ENCODE measurements around the gene CHMP1A. TPM values are rescaled to one million over a fixed set of nuclear protein-coding genes. Genes with fewer than 3 reads are reported as not detected.
"Not testable (repeated sequence)": the region's sequence is repeated elsewhere in the genome, so short reads cannot be mapped to it uniquely, and the experiment has no call there.

The CHMP1A gene
- total RNA-seq, 2 donors from 2014 or later: 75.8 to 128 TPM

DNA sequence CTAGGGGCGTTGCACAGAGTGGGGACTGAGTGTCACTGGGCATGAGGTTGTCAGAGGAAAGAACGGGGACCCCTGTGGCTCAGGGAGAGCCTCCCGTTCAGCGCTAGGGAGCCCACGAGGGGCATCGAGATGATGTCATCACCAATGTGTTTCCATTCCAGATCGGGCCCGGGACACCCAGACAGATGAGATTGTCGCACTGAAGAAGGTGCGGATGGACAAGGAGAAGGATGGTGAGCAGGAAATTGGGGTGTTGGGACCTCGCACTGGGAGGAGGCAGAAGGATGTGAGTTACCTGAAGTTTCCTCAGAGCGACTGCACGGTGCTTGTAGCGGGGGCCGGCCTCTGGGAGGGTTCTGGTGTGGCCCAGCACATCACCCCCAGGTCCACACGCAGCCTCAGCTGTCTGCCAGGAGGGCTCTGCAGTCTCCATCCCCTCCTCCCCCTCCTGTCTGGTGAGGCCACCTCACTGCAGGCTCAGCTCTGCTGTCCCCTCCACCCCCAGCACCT, 32.9 kb upstream of the CHMP1A start:
- no peak overlapping the region for H3K4me3 ChIP-seq
- H3K36me3 ChIP-seq: peaks cover 0 to 5% of the 10 kb centered on the region in 2 donors

GRCh38 chr16:89689621-89690020, 32.1 kb upstream of the CHMP1A start:
- H3K27me3 ChIP-seq (replicated peaks; ENCODE audit: insufficient read depth); H3K27ac ChIP-seq; H3K9me3 ChIP-seq; H3K36me3 ChIP-seq; DNase-seq (ENCODE audit: low spot score); H3K4me3 ChIP-seq; H3K4me1 ChIP-seq (replicated peaks); intact Hi-C loops (cut with DNase I): not testable (repeated sequence)
- WGBS: 98% methylated on average over 4 of the region's 4 CpGs

More for the DNA sequence above, 32.9 kb upstream of the CHMP1A start:
- H3K27ac ChIP-seq: no peak overlapping the region
- DNase-seq (ENCODE audit: low spot score): no peak
- intact Hi-C loops (cut with DNase I): no loop called here
- 90% methylated on average over 16 of the region's 16 CpGs for WGBS
- TF ChIP-seq POLR2A (IDR thresholded peaks at IDR 0.05) (no peak), POLR2AphosphoS5 (IDR thresholded peaks at IDR 0.05) (no peak)
- TF ChIP-seq, protein P1, sequence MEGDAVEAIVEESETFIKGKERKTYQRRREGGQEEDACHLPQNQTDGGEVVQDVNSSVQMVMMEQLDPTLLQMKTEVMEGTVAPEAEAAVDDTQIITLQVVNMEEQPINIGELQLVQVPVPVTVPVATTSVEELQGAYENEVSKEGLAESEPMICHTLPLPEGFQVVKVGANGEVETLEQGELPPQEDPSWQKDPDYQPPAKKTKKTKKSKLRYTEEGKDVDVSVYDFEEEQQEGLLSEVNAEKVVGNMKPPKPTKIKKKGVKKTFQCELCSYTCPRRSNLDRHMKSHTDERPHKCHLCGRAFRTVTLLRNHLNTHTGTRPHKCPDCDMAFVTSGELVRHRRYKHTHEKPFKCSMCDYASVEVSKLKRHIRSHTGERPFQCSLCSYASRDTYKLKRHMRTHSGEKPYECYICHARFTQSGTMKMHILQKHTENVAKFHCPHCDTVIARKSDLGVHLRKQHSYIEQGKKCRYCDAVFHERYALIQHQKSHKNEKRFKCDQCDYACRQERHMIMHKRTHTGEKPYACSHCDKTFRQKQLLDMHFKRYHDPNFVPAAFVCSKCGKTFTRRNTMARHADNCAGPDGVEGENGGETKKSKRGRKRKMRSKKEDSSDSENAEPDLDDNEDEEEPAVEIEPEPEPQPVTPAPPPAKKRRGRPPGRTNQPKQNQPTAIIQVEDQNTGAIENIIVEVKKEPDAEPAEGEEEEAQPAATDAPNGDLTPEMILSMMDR (IDR thresholded peaks at IDR 0.05): no peak
- H3K4me1 ChIP-seq (replicated peaks): no peaks in the 10 kb centered on the region
- no peaks in the 10 kb centered on the region for H3K9me3 ChIP-seq
- no peaks in the 10 kb centered on the region for H3K27me3 ChIP-seq (replicated peaks; ENCODE audit: insufficient read depth)

- TF ChIP-seq, protein P1 (IDR thresholded peaks at IDR 0.05): no peak
- TF ChIP-seq POLR2AphosphoS5 (IDR thresholded peaks at IDR 0.05): no peak
- TF ChIP-seq POLR2A (IDR thresholded peaks at IDR 0.05): no peak
- peaks cover 0 to 5% of the 10 kb centered on the region in 2 donors for H3K36me3 ChIP-seq
- DNase-seq (ENCODE audit: low spot score): no peak
- H3K27ac ChIP-seq: no peak overlapping the region
- intact Hi-C loops (cut with DNase I): no loop called here
- no peaks in the 10 kb centered on the region for H3K27me3 ChIP-seq (replicated peaks; ENCODE audit: insufficient read depth)
- H3K4me1 ChIP-seq (replicated peaks): no peaks in the 10 kb centered on the region
- H3K9me3 ChIP-seq: no peaks in the 10 kb centered on the region
- H3K4me3 ChIP-seq: no peak overlapping the region
- WGBS: 90% methylated on average over 13 of the region's 13 CpGs
These were observed 31.6 kb upstream of the CHMP1A start for GRCh38 chr16:89689142-89689541.

- Histone ChIP-seq H3K9me3 (no peaks in the 10 kb centered on the region), H3K4me3 (no peak overlapping the region), H3K27me3 (replicated peaks; ENCODE audit: insufficient read depth) (no peaks in the 10 kb centered on the region), H3K27ac (no peak overlapping the region), H3K36me3 (peaks cover 0 to 4% of the 10 kb centered on the region in 2 donors), H3K4me1 (replicated peaks) (no peaks in the 10 kb centered on the region)
- WGBS: 89% methylated on average over 5 of the region's 5 CpGs
- intact Hi-C loops (cut with DNase I): no loop called here
- TF ChIP-seq POLR2A (IDR thresholded peaks at IDR 0.05): no peak
- no peak for TF ChIP-seq POLR2AphosphoS5 (IDR thresholded peaks at IDR 0.05)
- TF ChIP-seq, protein P1 (IDR thresholded peaks at IDR 0.05): no peak
- DNase-seq (ENCODE audit: low spot score): no peak
These were observed 30.9 kb upstream of the CHMP1A start for GRCh38 chr16:89688395-89688794.

- WGBS: 8% methylated on average over 41 of the region's 42 CpGs
- TF ChIP-seq, protein P1 (IDR thresholded peaks at IDR 0.05): no peak
- TF ChIP-seq POLR2AphosphoS5 (IDR thresholded peaks at IDR 0.05): no peak
- no peak for TF ChIP-seq POLR2A (IDR thresholded peaks at IDR 0.05)
- intact Hi-C loops (cut with DNase I): no loop called here
These were observed 29.8 kb upstream of the CHMP1A start for GRCh38 chr16:89687092-89687940.

More at GRCh38 chr16:89687092-89687940, 29.8 kb upstream of the CHMP1A start:
- no peaks in the 10 kb centered on the region for H3K4me1 ChIP-seq (replicated peaks)
- H3K27ac ChIP-seq: peak overlapping the region; percentile 89 to 91
- H3K36me3 ChIP-seq: no peaks in the 10 kb centered on the region
- no peaks in the 10 kb centered on the region for H3K27me3 ChIP-seq (replicated peaks; ENCODE audit: insufficient read depth)
- no peak for DNase-seq (ENCODE audit: low spot score)
- H3K9me3 ChIP-seq: no peaks in the 10 kb centered on the region
- peak overlapping the region; percentile 73 to 76 for H3K4me3 ChIP-seq

All from prostate gland (tissue), 2 donors.